NCI-H2196 (cell line): Measurements from ENCODE around the gene CCDC192.

ENCODE experiments used
- DNase-seq: peaks from one replicate; lab custom pipeline; 2025; ENCODE audit not compliant: unreplicated experiment; lab: John Stamatoyannopoulos, UW

The CCDC192 gene

GRCh38 chr5:127970081-127970480, 266.9 kb downstream of the CCDC192 start:
- DNase-seq: no peak

- no peak for DNase-seq
Observed at GRCh38 chr5:127970854-127971425, 267.7 kb downstream of the CCDC192 start.

DNA sequence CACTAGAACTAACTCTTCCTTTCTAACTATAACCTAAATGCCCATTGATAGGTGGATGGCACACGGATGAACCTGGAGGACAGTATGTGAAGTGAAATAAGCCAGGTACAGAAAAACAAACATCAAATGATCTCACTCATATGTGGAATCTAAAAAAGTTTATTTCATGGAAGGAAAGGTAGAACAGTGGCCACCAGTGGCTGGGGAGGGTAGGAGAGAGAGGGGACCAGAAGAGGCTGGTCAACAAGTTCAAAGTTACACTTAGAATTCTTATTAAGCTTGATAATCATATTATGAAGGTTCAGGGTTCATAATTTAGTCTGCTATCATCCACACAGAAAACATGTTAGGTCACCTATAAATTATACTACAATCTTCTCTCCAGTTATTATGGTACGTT, 272.8 kb downstream of the CCDC192 start:
- DNase-seq: no peak

GRCh38 chr5:127976525-127976924, 273.3 kb downstream of the CCDC192 start:
- no peak for DNase-seq

- no peak for DNase-seq
Observed at GRCh38 chr5:127976991-127977717, 274.0 kb downstream of the CCDC192 start.

- DNase-seq: no peak
Observed at GRCh38 chr5:127978738-127979300, 275.6 kb downstream of the CCDC192 start.

DNA sequence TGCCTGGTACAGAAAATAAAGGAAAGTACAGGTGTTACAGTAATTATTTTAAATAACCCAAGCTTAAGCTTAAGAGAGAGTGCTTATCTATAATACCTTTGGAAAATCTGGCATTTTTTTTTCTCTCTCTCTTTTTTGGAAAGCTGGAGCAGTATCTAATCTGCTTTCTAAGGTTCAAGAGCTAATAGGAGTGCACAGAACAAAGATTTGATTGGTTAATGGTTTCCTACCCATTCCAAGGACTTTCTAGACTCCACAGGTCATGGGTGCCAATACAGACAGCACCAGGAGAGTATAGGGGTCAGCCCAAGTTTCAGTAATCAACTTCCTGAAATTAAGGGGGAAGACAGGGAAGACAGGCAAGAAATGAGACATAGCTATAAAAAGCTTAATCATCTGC, 276.3 kb downstream of the CCDC192 start:
- no peak for DNase-seq

DNA sequence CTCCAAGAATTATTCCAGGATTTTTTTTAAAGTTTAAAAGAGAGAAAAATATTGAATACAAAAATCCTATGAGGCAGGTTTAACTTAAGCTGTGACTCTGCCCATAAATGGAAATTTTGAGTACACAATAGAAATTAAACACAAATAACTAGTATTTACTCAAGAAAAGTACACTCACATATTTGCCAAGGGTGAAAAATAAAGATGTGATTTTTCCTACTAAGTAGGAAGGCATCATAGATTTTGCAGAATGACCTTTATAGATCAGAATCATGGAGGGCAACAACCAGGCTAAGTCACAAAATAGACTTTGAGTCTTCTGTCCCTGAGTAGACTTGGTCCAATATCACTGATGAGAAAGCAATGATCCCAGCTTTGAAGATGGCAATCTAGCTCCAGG, 277.7 kb downstream of the CCDC192 start:
- DNase-seq: no peak

GRCh38 chr5:127981498-127981897, 278.3 kb downstream of the CCDC192 start:
- no peak for DNase-seq

- no peak for DNase-seq
Observed at GRCh38 chr5:127985811-127986325, 282.7 kb downstream of the CCDC192 start.

DNA sequence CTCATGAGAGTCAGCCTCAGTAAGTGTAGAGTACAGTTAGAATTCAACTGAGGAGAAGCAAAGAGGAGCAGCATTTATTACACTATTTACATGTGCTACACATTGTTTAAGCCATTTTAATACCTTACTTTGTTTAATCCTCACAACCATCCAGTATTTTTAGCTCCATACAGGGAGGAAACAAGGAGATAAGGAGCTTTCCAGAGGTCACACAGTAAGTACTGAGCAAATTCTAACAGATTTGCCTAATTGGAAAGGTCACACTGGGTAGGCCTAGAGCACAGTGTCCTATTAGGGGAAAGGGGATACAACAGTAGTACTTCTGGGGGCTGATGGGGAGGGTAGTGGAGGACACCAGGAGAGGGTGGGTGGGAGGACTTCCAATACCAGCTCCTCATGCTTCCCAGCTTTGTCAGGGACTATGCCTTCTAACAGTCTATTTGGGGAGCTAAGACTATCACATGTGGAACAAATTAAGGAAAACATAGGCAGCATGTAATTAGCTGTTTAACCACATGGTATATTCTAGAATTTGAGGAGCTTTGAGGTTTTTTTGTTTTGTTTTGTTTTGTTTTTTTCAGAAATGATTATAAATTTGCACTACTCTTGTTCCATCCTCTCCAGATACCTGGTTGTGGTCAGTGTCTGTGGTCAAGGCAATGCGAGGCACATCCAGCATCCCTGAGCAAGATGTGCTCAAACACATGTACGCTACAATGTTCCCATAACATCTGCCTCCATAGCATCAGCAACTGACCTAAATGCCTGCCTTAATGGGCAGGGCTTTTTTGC, 284.4 kb downstream of the CCDC192 start:
- no peak for DNase-seq

DNA sequence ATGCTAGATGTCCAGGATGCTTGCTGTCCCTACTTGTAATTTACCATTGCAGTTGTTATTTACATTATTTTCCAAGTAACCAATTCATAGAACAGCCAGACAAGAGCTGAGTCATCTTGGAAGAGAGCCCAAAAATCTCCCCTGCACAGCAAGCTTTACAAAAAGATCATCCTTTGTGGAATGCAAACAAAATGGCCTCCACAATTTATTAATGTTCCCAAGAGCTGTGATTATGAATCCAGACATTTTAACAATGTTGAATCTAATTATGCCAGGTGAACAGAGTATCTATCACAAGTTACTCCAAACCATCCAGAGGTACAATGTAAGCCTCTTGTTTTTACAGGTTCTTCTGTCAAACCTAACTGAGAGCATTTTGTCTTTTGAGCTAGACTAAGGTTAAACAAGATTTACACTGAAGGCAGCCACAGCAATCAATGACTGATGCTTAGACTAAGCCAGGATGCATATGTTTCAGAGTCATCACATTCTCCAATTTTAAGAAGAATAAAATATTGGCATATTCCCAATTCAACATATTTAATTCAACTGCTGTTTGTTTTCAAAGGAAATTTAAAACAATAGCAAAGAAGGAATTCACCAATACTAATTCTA, 285.1 kb downstream of the CCDC192 start:
- peak; percentile 50 for DNase-seq
